Ramos (cell line): ENCODE measurements around the gene DMD.
"Not testable (repeated sequence)": the region's sequence is repeated elsewhere in the genome, so short reads cannot be mapped to it uniquely, and the experiment has no call there.

Experiments used
- in situ Hi-C: fragments of 300-500 bp; cut with MboI; formaldehyde crosslinking; loops from one replicate; pipeline ENCODE4 v1.14.3; 2022; ENCODE audit warnings: low sequenced_read_pairs; ENCODE audit not compliant: unreplicated experiment

DMD gene

GRCh38 chrX:31932320-31932719, 1279.0 kb downstream of the DMD start:
- in situ Hi-C loops: not testable (repeated sequence)

- in situ Hi-C loops: no loop called here
Observed at GRCh38 chrX:31931225-31931624, 1280.1 kb downstream of the DMD start.

- in situ Hi-C loops: no loop called here
Observed at GRCh38 chrX:31929366-31929765, 1282.0 kb downstream of the DMD start.

GRCh38 chrX:31921236-31921635, 1290.1 kb downstream of the DMD start:
- in situ Hi-C loops: no loop called here

- in situ Hi-C loops: no loop called here
Observed at GRCh38 chrX:31909850-31910572, 1301.3 kb downstream of the DMD start.

GRCh38 chrX:31894152-31894551, 1317.2 kb downstream of the DMD start:
- in situ Hi-C loops: no loop called here

GRCh38 chrX:31893525-31893924, 1317.8 kb downstream of the DMD start:
- in situ Hi-C loops: no loop called here

GRCh38 chrX:31889088-31889487, 1322.3 kb downstream of the DMD start:
- in situ Hi-C loops: no loop called here

GRCh38 chrX:31884535-31884934, 1326.8 kb downstream of the DMD start:
- in situ Hi-C loops: no loop called here

- in situ Hi-C loops: no loop called here
Observed at GRCh38 chrX:31872007-31872406, 1339.3 kb downstream of the DMD start.

- in situ Hi-C loops: no loop called here
Observed at GRCh38 chrX:31870267-31870666, 1341.1 kb downstream of the DMD start.

GRCh38 chrX:31860686-31861085, 1350.7 kb downstream of the DMD start:
- in situ Hi-C loops: no loop called here

- in situ Hi-C loops: no loop called here
Observed at GRCh38 chrX:31858915-31859314, 1352.4 kb downstream of the DMD start.

GRCh38 chrX:31854716-31855115, 1356.6 kb downstream of the DMD start:
- in situ Hi-C loops: no loop called here

- in situ Hi-C loops: no loop called here
Observed at GRCh38 chrX:31851761-31852160, 1359.6 kb downstream of the DMD start.

- in situ Hi-C loops: no loop called here
Observed at GRCh38 chrX:31847773-31848172, 1363.6 kb downstream of the DMD start.

GRCh38 chrX:31845003-31845402, 1366.3 kb downstream of the DMD start:
- in situ Hi-C loops: no loop called here

- in situ Hi-C loops: no loop called here
Observed at GRCh38 chrX:31838617-31839016, 1372.7 kb downstream of the DMD start.

- in situ Hi-C loops: no loop called here
Observed at GRCh38 chrX:31837445-31838049, 1373.8 kb downstream of the DMD start.

- in situ Hi-C loops: no loop called here
Observed at GRCh38 chrX:31836479-31836878, 1374.9 kb downstream of the DMD start.

GRCh38 chrX:31832263-31832662, 1379.1 kb downstream of the DMD start:
- in situ Hi-C loops: no loop called here
